HG03045 (cell line): ENCODE data around the gene NDUFS2.
"Not testable (repeated sequence)": the region's sequence is repeated elsewhere in the genome, so short reads cannot be mapped to it uniquely, and the experiment has no call there.

Experiments used
- ATAC-seq: cut with Tn5 transposase; IDR thresholded peaks from one replicate; pipeline ENCODE4 v1.9.1; 2021; ENCODE audit warnings: mild to moderate bottlenecking, moderate library complexity; ENCODE audit not compliant: unreplicated experiment

NDUFS2 gene

DNA sequence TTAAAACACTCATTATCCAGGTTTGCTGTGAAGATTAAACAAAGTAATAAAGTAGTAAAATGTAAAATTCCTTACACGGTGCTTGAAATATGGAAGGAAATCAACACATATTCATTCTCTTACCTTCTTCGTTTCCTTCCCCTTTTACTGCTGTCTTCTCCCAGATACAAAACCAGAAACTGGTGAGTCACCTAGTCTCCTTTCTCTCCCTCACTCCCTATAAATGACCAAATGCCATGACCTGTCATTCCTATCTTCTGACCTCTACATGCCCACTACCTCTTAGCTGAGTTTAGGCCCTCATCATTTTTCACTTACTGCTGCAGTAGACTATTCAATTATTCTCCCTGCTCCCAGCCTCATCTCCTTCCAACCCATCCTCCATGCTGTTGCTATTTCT lies 40.1 kb downstream of the NDUFS2 start:
- ATAC-seq, result no peak

DNA sequence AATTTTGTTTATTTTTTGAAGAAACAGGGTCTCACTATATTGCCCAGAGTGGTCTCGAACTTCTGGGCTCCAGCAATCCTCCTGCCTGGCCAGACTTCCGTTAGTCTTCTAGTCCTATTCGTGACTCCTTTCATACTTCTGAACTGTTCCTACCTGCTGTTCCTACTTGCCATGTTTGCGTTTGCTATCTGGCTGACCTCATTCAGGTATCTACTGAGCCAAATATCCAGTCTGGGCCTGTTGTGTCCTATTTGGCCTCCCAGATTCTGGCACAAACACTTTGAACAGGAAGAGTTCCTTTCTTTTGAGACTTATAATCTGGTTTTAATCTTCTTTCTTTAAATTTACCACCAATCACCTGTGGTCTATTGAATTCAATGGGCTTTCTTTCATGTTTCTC lies 42.7 kb downstream of the NDUFS2 start:
- no peak for ATAC-seq

DNA sequence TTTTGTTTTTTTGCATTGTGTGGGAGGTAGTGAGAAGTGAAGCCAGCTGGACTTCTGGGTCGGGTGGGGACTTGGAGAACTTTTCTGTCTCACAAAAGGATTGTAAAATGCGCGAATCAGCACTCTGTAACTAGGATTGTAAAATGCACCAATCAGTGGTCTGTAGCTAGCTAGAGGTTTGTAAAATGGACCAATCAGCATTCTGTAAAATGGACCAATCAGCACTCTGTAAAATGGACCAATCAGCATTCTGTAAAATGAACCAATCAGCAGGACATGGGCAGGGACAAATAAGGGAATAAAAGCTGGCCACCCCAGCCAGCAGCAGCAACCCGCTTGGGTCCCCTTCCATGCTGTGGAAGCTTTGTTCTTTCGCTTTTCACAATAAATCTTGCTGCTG lies 47.9 kb downstream of the NDUFS2 start:
- ATAC-seq, result not testable (repeated sequence)

DNA sequence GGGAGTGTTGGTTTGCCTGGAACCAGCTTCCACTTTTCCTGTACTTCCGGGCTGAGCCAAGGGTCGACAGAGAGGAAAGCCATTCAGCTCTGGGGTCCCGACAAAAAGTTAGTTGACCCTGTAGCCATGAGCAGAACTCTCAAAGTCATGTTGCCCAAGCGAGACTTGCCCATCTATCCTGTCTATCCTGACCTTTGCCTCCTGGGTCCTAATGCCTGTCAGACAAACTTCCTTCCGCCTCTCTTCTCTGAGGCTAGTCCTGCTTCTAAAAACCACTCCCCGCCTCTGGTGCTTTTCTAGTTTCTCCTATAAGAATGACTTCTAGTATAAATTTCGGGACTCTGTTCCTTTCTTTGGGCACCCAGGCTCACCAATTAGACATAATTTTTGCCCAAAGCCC lies 48.7 kb downstream of the NDUFS2 start:
- ATAC-seq, result no peak

DNA sequence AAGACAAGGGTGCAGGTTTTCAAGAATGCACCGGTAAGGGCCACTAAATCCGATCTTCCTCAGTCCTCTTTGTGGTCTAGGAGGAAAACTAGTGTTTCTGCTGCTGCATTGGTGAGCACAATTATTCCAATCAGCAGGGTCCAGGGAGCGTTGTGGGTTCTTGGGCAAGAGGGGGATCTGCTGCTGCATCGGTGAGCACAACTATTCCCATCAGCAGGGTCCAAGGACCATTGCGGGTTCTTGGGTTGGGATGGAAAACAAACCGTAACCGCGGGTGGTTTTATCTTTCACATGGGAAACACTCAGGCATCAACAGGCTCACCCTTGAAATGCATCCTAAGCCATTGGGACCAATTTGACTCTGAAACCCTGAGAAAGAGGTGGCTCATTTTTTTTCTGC lies 49.4 kb downstream of the NDUFS2 start:
- no peak for ATAC-seq

DNA sequence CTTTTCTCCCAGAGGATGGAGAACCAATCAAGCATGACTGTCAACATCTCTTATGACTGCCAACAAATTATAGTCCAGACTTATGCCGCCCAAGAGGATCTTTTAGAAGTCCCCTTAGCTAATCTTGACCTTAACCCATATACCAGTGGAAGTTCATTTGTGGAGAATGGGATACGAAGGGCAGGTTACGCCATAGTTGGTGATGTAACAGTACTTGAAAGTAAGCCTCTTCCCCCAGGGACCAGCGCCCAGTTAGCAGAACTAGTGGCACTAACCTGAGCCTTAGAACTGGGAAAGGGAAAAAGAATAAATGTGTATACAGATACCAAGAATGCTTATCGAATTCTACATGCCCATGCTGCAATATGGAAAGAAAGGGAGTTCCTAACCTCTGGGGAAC lies 53.1 kb downstream of the NDUFS2 start:
- ATAC-seq, result not testable (repeated sequence)

DNA sequence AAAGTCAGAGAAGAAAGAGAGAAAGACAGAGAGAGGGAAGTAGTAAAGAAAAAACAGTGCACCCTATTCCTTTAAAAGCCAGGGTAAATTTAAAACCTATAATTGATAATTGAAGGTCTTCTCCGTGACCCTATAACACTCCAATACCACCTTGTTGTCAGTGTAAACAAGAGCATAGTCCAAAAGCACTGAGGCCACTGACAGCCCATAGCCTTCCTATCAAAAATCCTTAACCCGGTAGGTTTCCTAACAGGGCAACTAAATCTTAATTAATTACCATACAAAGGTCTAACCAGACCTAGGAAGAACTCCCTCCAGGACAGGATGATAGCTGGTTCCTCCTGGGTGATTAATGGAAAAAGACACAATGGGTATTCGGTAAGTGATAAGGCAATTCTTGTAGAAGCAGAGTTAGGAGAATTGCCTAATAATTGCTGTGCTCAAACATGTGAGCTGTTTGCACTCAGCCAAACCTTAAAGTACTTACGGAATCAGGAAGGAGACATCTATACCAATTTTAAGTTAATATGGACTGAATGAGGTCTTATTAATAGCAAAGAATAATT lies 53.9 kb downstream of the NDUFS2 start:
- ATAC-seq, result not testable (repeated sequence)

DNA sequence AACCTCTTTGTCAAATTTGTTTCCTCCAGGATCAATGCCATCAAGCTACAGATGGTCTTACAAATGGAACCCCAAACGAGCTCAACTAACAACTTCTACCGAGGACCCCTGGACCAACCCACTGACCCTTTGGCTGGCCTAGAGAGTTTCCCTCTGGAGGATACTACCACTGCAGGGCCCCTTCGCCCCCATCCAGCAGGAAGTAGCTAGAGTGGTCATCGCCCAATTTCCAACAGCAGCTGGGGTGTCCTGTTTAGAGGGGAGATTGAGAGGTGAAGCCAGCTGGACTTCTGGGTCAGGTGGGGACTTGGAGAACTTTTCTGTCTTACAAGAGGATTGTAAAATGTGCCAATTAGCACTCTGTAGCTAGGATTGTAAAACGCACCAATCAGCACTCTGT lies 54.9 kb downstream of the NDUFS2 start:
- not testable (repeated sequence) for ATAC-seq

DNA sequence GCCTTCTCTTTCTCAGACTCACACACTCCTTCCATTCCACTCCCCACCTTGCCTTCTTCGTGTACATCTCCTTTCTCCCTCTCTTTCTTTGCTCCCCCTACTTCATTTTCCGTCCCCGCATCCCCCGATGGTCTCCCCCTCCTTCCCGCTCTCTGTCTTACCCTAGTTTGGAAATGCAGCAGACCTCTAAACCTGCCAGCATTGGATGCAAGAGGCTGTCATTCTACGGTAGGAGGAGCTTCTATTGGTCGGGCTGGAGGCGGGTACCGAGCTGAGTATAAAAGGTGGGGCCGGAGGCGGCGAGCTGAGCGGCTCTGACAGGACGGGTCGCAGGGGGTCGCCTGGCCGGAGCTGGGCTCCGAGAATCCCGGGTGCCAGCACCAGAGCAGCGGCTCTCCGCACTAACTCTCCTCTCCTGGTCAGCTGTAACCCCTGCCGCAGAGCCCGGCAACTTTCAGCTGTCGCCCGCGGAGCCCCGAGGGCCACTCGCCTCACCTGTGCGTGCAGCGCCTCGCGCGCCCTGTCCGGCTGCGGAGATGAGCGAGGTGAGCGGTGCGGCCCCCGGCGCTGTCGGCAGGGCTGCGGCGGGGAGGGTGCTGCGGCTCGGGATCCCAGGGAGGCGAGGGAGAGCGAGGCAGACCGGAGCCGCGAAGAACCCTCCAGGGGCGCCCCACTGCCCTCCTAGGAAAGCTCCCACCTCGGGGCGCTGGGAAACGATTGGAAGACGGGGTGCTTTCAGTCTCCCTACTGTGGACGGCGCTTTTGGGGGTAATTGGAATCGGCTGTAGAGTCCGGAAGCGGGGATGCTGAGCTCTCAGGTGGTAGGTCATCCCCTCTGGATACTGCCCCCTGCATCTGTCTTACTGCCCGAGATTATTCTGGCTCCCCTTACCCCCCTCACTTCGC lies 56.5 kb downstream of the NDUFS2 start, which contains the start of gene PCP4L1:
PCP4L1 (plus strand) TSS at position 307 of the 906 bp plus-strand sequence; CDS start at position 537, 230 bp downstream.
- no peak for ATAC-seq

DNA sequence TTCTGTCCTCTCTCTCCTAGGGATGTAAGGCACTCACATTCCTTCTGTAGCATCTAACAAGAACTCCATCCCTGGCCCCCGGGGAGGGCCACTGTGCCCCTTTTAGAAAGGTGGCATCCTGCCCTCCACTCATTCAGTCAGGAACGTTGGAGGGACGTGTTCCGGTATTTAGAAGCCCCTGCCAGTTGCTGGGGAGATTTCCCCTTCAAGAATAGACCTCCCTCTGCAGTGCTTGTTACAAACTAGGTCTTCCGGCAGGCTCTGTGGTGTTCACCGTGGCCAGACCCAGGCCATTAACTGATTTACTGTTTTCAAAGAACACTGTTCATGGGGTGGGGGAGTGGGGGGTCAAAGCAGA lies 57.2 kb downstream of the NDUFS2 start:
- ATAC-seq, result no peak

DNA sequence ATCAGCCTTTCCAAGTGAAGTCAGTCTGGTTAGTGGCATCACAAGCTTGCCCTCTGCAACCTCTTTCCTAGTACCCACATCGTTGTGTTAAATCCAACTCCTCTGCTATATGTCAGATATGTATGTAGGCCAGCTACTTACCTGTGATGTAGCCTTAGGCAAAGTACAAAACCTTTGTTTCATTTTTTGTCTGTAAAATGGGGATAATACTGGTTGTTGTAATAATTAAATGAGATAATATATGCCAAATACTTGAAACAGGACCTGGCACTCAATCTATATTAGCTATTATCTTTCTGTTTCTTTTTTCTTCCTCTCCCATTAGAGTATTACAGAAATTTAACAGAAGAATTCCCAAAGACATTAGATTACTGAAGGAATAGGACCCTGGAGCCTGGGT lies 57.6 kb downstream of the NDUFS2 start:
- no peak for ATAC-seq

DNA sequence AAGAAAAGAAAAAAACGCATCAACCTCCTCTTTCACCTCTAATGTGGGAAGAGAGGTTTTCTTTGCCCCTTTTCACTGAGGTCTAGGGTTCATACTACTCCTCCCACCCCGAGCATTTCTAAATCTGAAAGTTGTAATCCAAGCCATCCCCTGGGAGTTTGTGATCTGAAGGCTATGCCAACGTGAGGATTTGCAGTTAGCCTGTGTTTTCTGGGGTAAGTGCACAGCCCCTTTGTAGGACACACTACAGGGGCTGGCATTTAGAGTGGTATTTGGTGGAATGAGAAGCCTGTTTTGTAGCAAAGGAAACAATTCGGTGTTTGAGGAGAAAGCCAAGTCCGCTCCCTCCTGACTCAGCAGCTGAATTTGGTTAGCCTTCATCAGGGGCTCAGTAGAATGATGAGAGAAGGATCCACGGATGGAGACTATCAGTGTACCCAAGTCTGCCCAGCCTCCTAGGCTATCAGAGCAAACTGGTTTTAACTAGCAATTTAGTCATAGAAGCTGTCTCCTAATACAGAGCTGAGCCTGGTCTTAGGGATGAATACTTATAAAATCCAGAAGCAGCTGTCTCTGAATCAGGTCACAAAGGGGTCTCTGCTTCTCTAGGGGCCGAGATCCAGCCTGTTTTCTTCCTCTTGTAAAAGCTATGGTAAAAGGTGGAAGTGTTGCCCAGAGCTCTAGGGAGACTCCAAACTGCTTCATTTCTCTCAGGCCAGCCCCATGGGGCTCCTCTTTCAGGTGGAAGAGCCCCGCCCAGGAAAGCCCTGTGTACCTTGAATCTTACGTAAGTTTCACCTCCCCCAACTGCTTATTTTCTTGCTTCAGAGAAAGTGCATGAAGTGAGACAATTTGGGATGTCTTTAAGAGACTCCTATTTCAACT lies 58.5 kb downstream of the NDUFS2 start:
- ATAC-seq, result no peak

DNA sequence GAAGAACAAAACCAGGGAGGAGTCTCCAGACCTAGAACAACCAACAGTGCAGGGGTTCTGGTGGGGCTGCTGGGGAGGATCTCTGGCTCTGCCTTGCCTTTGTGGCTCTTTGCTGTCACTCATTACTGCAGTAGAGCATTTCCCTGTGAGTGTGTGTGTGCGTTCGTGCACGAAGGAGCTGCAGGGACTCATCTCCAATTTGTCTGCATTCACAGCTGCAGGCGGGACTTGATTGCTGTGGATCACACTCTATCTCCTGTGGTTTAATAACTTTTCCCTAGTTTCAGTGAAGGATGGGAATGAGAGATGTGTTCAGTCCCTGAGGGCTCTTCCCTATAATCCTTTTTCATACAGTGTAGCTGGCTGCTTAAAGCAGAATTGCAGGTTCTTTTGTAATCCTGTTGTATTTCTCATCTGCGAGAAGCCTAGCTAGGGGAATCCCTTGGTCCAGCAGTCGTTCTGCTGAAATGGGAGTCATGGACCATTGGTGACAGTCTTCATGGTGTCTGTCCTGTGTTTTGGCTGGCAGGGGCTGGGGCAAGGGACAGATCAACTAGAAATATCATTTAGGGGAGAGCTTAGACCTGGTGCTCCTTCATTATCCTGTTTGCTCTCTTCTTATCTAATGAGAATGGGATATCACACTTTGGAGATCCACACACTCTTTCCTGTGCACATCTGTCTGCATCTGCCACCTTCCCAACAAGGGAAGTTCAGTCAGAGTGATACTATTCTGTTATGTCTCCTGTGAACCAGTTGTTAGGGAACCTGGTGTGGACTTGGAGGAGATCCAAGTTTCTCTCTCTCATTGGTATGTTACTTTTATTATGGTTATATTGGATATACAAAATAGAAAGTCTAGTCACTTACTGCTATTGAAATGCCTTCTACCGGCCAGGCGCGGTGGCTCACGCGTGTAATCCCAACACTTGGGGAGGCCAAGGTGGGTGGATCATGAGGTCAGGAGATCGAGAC lies 59.4 kb downstream of the NDUFS2 start:
- ATAC-seq, result no peak
